Effector memory CD4-positive, alpha-beta T cell (primary cell): ENCODE results near the gene OXA1L.
"Not testable (repeated sequence)": the region's sequence is repeated elsewhere in the genome, so short reads cannot be mapped to it uniquely, and the experiment has no call there.

Source experiments
- DNase-seq, 3 donors: peaks; one replicate each; pipeline ENCODE4 v3.0.0-alpha.2; 2020
- H3K27ac ChIP-seq: 2 replicates; pipeline ENCODE4 v1.7.0; 2013; ENCODE audit warnings: mild to moderate bottlenecking, low read length, moderate library complexity; ENCODE audit not compliant: insufficient read depth, poor library complexity, severe bottlenecking
- H3K27me3 ChIP-seq: replicated peaks from 2 replicates; pipeline ENCODE4 v1.7.0; 2013; ENCODE audit warnings: mild to moderate bottlenecking, low read length; ENCODE audit not compliant: insufficient read depth, control insufficient read depth, poor library complexity, severe bottlenecking
- H3K36me3 ChIP-seq: 2 replicates; pipeline ENCODE4 v1.7.0; 2013; ENCODE audit warnings: mild to moderate bottlenecking, low read length, moderate library complexity; ENCODE audit not compliant: control insufficient read depth, insufficient read depth
- H3K4me1 ChIP-seq: 2 replicates; pipeline ENCODE4 v1.7.0; 2013; ENCODE audit warnings: low read length, mild to moderate bottlenecking; ENCODE audit not compliant: control insufficient read depth, insufficient read depth, poor library complexity, severe bottlenecking
- H3K4me3 ChIP-seq: 2 replicates; pipeline ENCODE4 v1.7.0; 2013; ENCODE audit warnings: low read length, low read depth, mild to moderate bottlenecking; ENCODE audit not compliant: insufficient read depth, poor library complexity, severe bottlenecking
- H3K9me3 ChIP-seq: 2 replicates; pipeline ENCODE4 v1.7.0; 2013; ENCODE audit warnings: mild to moderate bottlenecking, low read length, moderate library complexity; ENCODE audit not compliant: control insufficient read depth
- total RNA-seq, 3 donors: gene quantifications; one replicate each; lab custom pipeline; 2026; lab: John Stamatoyannopoulos, UW

The OXA1L gene
- 87.2 to 138 (median 96.3) reads per million in 3 donors for total RNA-seq

- H3K9me3 ChIP-seq = no peaks in the 10 kb centered on the region
Observed at GRCh38 chr14:22766457-22767322, at the start of gene OXA1L. Gene OXA1L (plus strand): TSS chr14:22766688. CDS start chr14:22766702, 14 bp downstream.

GRCh38 chr14:22718091-22718490 is 48.4 kb upstream of the OXA1L start:
- no peak overlapping the region for H3K4me3 ChIP-seq
- no peak overlapping the region for H3K27ac ChIP-seq

More at GRCh38 chr14:22766457-22767322, at the start of gene OXA1L:
- Histone ChIP-seq H3K4me3 (peak within 1 kb of the TSS; percentile 99), H3K36me3 (peaks cover 32% of the 10 kb centered on the region), H3K4me1 (peaks cover 14% of the 10 kb centered on the region), H3K27me3 (no peaks in the 10 kb centered on the region), H3K27ac (peak within 1 kb of the TSS; percentile 93)
- peak; percentile 90 to 96 (median 93) for DNase-seq

GRCh38 chr14:22721213-22721612 is 45.3 kb upstream of the OXA1L start:
- H3K4me1 ChIP-seq = no peaks in the 10 kb centered on the region
- H3K27me3 ChIP-seq = no peaks in the 10 kb centered on the region
- H3K9me3 ChIP-seq = no peaks in the 10 kb centered on the region

More at GRCh38 chr14:22718091-22718490, 48.4 kb upstream of the OXA1L start:
- Histone ChIP-seq H3K36me3 (no peaks in the 10 kb centered on the region), H3K4me1 (peaks cover 5% of the 10 kb centered on the region), H3K9me3 (no peaks in the 10 kb centered on the region), H3K27me3 (no peaks in the 10 kb centered on the region)
- DNase-seq = no peak

GRCh38 chr14:22723815-22724214 is 42.7 kb upstream of the OXA1L start:
- Histone ChIP-seq H3K4me3 (no peak overlapping the region), H3K36me3 (no peaks in the 10 kb centered on the region), H3K4me1 (no peaks in the 10 kb centered on the region), H3K27ac (no peak overlapping the region), H3K9me3 (no peaks in the 10 kb centered on the region), H3K27me3 (no peaks in the 10 kb centered on the region)
- DNase-seq = no peak

More at GRCh38 chr14:22721213-22721612, 45.3 kb upstream of the OXA1L start:
- H3K27ac ChIP-seq = no peak overlapping the region
- no peak for DNase-seq
- H3K36me3 ChIP-seq = no peaks in the 10 kb centered on the region
- no peak overlapping the region for H3K4me3 ChIP-seq

DNA sequence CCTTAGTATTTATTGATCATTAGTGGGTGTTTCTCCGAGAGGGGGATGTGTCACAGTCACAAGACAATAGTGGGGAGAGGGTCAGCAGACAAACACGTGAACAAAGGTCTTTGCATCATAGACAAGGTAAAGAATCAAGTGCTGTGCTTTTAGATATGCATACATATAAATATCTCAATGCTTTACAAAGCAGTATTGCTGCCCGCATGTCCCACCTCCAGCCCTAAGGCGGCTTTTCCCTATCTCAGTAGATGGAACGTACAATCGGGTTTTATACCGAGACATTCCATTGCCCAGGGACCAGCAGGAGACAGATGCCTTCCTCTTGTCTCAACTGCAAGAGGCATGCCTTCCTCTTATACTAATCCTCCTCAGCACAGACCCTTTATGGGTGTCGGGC is 41.6 kb upstream of the OXA1L start:
- not testable (repeated sequence) for DNase-seq, H3K4me3 ChIP-seq, H3K27me3 ChIP-seq, H3K4me1 ChIP-seq, H3K9me3 ChIP-seq, H3K36me3 ChIP-seq, H3K27ac ChIP-seq

- H3K9me3 ChIP-seq, H3K27ac ChIP-seq, DNase-seq, H3K27me3 ChIP-seq, H3K4me1 ChIP-seq, H3K36me3 ChIP-seq, H3K4me3 ChIP-seq: not testable (repeated sequence)
Observed at GRCh38 chr14:22725374-22725773, 41.1 kb upstream of the OXA1L start.

DNA sequence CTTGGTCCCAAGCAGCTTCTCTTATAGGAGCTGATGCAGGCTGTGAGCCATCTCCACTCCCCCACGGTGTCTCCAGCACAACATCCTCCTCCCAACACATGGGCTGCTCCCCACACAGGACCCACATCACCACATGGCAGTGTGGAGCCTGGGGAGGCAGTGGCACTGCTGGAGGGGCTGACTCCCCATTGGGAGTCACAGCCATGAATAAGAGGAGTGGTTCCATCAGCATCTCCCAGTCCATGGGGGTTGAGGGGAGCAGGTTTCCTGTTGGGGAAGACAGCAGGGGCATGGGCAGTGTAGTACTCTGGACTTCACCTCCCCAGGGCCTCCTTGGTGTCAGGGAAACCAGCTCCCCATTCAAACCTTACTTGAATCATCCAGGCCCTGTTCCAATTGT is 40.5 kb upstream of the OXA1L start:
- Histone ChIP-seq H3K36me3 (no peaks in the 10 kb centered on the region), H3K27me3 (no peaks in the 10 kb centered on the region), H3K9me3 (no peaks in the 10 kb centered on the region), H3K4me3 (no peak overlapping the region), H3K4me1 (no peaks in the 10 kb centered on the region), H3K27ac (no peak overlapping the region)
- DNase-seq = no peak

DNA sequence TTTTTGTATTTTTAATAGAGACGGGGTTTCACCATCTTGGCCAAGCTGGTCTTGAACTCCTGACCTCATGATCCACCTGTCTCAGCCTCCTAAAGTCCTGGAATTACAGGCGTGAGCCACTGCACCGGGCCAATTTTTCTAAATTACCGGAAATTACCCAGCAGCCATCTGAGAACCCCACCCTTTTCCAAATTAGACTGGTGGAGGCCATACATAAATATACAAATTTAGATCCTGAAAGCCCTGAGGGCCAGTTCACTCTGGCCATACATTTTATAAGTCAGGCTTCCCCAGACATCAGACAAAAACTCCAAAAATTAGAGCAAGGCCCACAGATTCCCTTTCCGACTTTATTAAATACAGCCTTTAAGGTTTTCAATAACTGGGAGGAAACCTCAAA is 34.4 kb upstream of the OXA1L start:
- not testable (repeated sequence) for H3K36me3 ChIP-seq, H3K9me3 ChIP-seq, H3K4me1 ChIP-seq, H3K27ac ChIP-seq, H3K4me3 ChIP-seq, DNase-seq, H3K27me3 ChIP-seq

DNA sequence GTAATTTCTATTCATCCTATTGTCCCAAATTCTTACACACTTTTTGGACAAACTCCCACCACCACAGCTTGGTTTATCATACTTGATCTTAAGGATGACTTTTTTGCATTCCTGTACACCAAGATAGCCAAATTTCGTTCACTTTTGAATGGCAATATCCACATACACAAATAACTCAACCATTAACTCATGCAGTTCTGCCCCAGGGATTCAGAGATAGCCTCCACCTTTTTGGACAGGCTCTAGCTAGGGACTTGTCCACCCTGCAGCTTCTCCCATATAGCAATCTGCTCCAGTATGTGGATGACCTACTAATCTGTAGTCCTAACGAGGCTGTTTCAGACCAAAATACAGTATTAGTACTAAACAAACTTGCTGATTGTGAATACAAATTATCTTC is 32.7 kb upstream of the OXA1L start:
- H3K4me3 ChIP-seq = no peak overlapping the region
- no peaks in the 10 kb centered on the region for H3K27me3 ChIP-seq
- no peak overlapping the region for H3K27ac ChIP-seq
- H3K4me1 ChIP-seq = no peaks in the 10 kb centered on the region
- no peak for DNase-seq
- H3K36me3 ChIP-seq = no peaks in the 10 kb centered on the region
- H3K9me3 ChIP-seq = no peaks in the 10 kb centered on the region

DNA sequence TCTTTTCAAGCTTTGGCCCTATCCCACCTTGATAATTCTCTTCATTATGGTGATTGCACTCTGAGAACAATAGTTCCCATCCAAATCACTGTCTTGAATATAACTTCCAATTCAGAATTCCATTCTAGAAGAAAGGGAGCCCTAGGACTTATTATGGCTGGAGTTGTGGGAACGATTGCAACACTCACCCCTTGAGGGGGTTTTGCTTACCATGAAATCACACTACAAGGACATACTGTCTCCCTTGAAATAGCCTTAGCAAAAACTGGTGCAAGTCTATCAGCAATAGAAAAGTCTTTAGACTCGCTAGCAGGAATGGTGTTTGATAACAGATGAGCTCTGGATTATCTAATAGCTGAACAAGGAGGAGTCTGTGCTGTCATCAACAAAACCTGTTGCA is 31.4 kb upstream of the OXA1L start:
- no peak for DNase-seq
- Histone ChIP-seq H3K36me3 (no peaks in the 10 kb centered on the region), H3K27ac (no peak overlapping the region), H3K4me3 (no peak overlapping the region), H3K27me3 (no peaks in the 10 kb centered on the region), H3K4me1 (no peaks in the 10 kb centered on the region), H3K9me3 (no peaks in the 10 kb centered on the region)
